Mucosa of rectum (tissue), 2 donors: Measurements from ENCODE around the gene RXRG.

Experiments used
- H3K27ac ChIP-seq, 2 donors: one replicate each; pipeline ENCODE4 v1.7.0; 2013; ENCODE audit warnings: inconsistent platforms in 2 of 2, low read depth in 2 of 2, low read length in 2 of 2
- H3K27me3 ChIP-seq, 2 donors: one replicate each; pipeline ENCODE4 v1.7.0; 2013; ENCODE audit warnings: low read length in 2 of 2; ENCODE audit not compliant: control insufficient read depth in 2 of 2, insufficient read depth in 2 of 2
- H3K36me3 ChIP-seq, 2 donors: one replicate each; pipeline ENCODE4 v1.7.0; 2013; ENCODE audit warnings: low read length in 2 of 2; ENCODE audit not compliant: control insufficient read depth in 2 of 2, insufficient read depth in 2 of 2
- H3K4me1 ChIP-seq, 2 donors: one replicate each; pipeline ENCODE4 v1.7.0; 2013; ENCODE audit warnings: low read length in 2 of 2, mild to moderate bottlenecking in 1 of 2; ENCODE audit not compliant: control insufficient read depth in 2 of 2, insufficient read depth in 2 of 2
- H3K4me3 ChIP-seq, 2 donors: one replicate each; pipeline ENCODE4 v1.7.0; 2013; ENCODE audit warnings: low read length in 2 of 2
- H3K9ac ChIP-seq, 2 donors: one replicate each; pipeline ENCODE4 v1.7.0; 2013; ENCODE audit warnings: low read length in 2 of 2, low read depth in 1 of 2, mild to moderate bottlenecking in 1 of 2
- H3K9me3 ChIP-seq, 2 donors: one replicate each; pipeline ENCODE4 v1.7.0; 2013; ENCODE audit warnings: low read length in 2 of 2; ENCODE audit not compliant: control insufficient read depth in 2 of 2
- donor health status: healthy.
- donor health status: Normal muscosa, but diverticular disease.

The RXRG gene

DNA sequence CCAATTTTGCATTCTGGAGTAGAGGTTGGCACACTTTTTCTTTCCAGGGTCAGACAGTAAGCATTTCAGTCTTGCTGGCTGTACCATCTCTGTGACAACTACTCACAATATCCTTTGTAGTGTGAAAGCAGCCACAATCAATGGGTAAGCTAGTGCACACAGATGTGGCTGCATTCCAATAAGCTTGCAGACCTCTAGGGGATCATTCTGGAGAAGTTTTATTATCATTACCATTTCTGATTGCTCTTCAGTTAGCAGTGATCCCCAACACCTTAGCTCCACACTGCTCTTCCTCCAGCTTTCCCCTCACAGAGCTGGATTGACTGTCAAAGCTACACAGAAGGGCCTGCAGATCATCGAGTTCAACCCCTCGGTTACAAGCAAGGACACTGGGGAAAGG lies 9.1 kb downstream of the RXRG start:
- no peak overlapping the region for H3K9ac ChIP-seq
- no peaks in the 10 kb centered on the region for H3K27me3 ChIP-seq
- no peak overlapping the region for H3K27ac ChIP-seq
- no peak overlapping the region for H3K4me3 ChIP-seq
- H3K4me1 ChIP-seq: no peaks in the 10 kb centered on the region
- H3K9me3 ChIP-seq: no peaks in the 10 kb centered on the region
- no peaks in the 10 kb centered on the region for H3K36me3 ChIP-seq

- no peak overlapping the region for H3K27ac ChIP-seq
- no peaks in the 10 kb centered on the region for H3K9me3 ChIP-seq
- H3K4me1 ChIP-seq: no peaks in the 10 kb centered on the region
Measured at GRCh38 chr1:165434281-165434680, 10.6 kb downstream of the RXRG start.

GRCh38 chr1:165431079-165431478 lies 13.8 kb downstream of the RXRG start:
- no peak overlapping the region for H3K9ac ChIP-seq

More at GRCh38 chr1:165434281-165434680, 10.6 kb downstream of the RXRG start:
- H3K9ac ChIP-seq: no peak overlapping the region
- no peak overlapping the region for H3K4me3 ChIP-seq
- H3K36me3 ChIP-seq: no peaks in the 10 kb centered on the region
- no peaks in the 10 kb centered on the region for H3K27me3 ChIP-seq

GRCh38 chr1:165426745-165427144 lies 18.2 kb downstream of the RXRG start:
- Histone ChIP-seq H3K4me3 (no peak overlapping the region), H3K4me1 (peaks cover 0 to 3% of the 10 kb centered on the region in 2 donors), H3K27me3 (no peaks in the 10 kb centered on the region), H3K9ac (no peak overlapping the region), H3K36me3 (no peaks in the 10 kb centered on the region), H3K27ac (no peak overlapping the region), H3K9me3 (no peaks in the 10 kb centered on the region)

More at GRCh38 chr1:165431079-165431478, 13.8 kb downstream of the RXRG start:
- Histone ChIP-seq H3K27me3 (no peaks in the 10 kb centered on the region), H3K9me3 (no peaks in the 10 kb centered on the region), H3K36me3 (no peaks in the 10 kb centered on the region), H3K4me1 (no peaks in the 10 kb centered on the region), H3K27ac (no peak overlapping the region), H3K4me3 (no peak overlapping the region)

DNA sequence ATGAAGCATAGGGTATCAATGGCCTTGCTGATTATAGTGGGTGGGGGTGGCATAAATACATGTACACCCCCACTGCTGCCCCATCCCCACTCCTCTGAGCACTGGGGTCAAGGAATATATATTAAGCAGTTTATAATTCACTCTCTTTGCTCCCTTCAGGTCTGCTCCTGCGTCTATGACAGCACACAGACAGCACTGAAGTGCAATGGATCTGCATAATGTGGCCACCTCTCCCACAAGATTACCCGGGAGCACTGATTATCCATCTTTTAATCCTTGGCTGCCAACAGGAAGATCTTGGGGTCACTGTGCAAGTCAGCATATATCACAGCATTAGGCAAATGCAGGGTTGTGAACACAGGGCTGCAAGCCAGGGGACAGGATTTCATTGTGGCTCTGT lies 19.3 kb downstream of the RXRG start:
- no peaks in the 10 kb centered on the region for H3K36me3 ChIP-seq
- no peaks in the 10 kb centered on the region for H3K27me3 ChIP-seq
- no peaks in the 10 kb centered on the region for H3K9me3 ChIP-seq
- peaks cover 0 to 3% of the 10 kb centered on the region in 2 donors for H3K4me1 ChIP-seq
- H3K9ac ChIP-seq: no peak overlapping the region
- H3K27ac ChIP-seq: no peak overlapping the region
- no peak overlapping the region for H3K4me3 ChIP-seq

DNA sequence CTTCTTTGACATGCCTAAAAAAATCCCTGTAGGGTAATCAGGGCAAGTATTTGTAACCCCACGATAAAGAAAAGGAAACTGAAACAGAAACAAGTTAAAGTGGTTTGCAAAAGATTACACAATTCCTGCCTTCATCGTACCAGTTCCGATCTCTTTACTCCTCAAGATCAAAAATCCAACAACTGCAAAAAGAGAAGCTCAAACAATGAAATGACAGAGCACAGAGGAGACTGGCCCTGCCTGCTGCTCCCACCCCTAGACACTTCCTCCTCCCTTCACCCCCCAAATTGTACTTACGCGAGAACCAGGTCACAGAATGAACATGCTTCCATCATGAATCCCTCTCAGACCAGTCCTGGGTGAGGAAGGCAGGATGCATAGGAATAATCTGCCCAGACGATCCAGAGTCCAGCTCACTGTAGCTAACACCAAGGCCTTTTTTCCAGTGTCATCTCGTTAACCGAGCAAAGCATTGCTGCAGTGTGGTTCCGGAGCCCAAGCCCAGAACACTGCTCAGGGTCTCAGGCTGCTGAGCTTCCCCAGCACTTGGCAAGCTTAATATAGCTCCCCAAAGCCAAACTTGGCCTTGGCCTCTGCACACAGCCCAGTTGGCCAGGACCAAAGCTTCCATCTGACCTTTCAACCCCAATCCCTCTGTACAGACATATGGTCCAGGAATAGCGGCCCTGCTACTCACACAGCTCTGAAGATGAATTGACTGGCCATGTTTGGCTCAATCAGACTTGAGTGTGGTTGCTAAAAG lies 20.3 kb downstream of the RXRG start:
- H3K9me3 ChIP-seq: no peaks in the 10 kb centered on the region
- no peaks in the 10 kb centered on the region for H3K27me3 ChIP-seq
- H3K27ac ChIP-seq: peak overlapping the region; percentile 35 to 53
- no peak overlapping the region for H3K9ac ChIP-seq
- H3K36me3 ChIP-seq: no peaks in the 10 kb centered on the region
- peak overlapping the region in 1 of 2 donors; percentile 46 for H3K4me3 ChIP-seq
- H3K4me1 ChIP-seq: peaks cover 0 to 3% of the 10 kb centered on the region in 2 donors

- Histone ChIP-seq H3K9me3 (no peaks in the 10 kb centered on the region), H3K27ac (no peak overlapping the region), H3K36me3 (no peaks in the 10 kb centered on the region), H3K9ac (no peak overlapping the region), H3K27me3 (no peaks in the 10 kb centered on the region), H3K4me1 (peaks cover 0 to 3% of the 10 kb centered on the region in 2 donors), H3K4me3 (no peak overlapping the region)
Measured at GRCh38 chr1:165423136-165423535, 21.8 kb downstream of the RXRG start.

DNA sequence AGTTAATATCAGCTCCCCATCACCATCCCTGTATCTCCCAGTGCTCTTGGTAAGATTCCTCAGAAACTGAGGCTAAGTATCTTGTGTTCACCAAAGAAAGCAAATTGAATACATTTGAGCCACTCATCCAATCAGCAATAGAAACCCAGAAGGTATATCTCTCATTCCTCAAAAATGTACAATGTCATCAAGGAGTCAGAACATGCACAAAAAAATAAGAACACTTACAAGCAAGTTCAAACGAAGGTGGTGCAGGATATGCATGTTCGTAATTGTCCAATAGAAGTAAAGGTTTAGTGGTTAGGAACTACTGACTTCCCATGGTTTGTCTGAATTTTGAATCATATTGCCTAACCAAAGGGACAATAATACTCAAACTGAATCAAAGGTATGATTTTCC lies 24.3 kb downstream of the RXRG start:
- H3K4me1 ChIP-seq: peaks cover 0 to 3% of the 10 kb centered on the region in 2 donors
- no peaks in the 10 kb centered on the region for H3K9me3 ChIP-seq
- no peak overlapping the region for H3K9ac ChIP-seq
- H3K27me3 ChIP-seq: no peaks in the 10 kb centered on the region
- no peaks in the 10 kb centered on the region for H3K36me3 ChIP-seq
- no peak overlapping the region for H3K27ac ChIP-seq
- no peak overlapping the region for H3K4me3 ChIP-seq

GRCh38 chr1:165419839-165420238 lies 25.1 kb downstream of the RXRG start:
- Histone ChIP-seq H3K27ac (no peak overlapping the region), H3K4me1 (peaks cover 0 to 3% of the 10 kb centered on the region in 2 donors), H3K36me3 (no peaks in the 10 kb centered on the region), H3K27me3 (no peaks in the 10 kb centered on the region), H3K9ac (no peak overlapping the region), H3K9me3 (no peaks in the 10 kb centered on the region), H3K4me3 (no peak overlapping the region)

DNA sequence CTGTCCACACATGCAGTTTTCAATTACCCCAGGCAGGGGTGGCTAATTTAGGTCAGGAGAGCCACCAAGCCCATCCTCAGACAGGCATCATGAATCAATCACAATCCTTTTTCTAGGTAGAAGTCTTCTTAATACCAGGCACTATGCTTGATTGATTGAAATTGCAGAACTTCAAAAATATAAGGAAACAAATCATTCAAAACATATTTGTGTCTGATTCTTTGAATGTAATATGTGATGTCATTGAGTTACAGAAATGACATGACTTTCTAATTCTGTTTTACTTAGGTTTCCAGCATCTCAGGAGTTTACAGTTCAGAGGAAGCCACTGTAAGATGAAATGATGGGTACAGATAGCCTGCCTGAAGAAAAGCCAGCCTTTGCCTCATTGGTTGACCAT lies 26.7 kb downstream of the RXRG start:
- Histone ChIP-seq H3K9ac (no peak overlapping the region), H3K27ac (no peak overlapping the region), H3K27me3 (no peaks in the 10 kb centered on the region), H3K4me3 (no peak overlapping the region), H3K36me3 (no peaks in the 10 kb centered on the region), H3K4me1 (peaks cover 0 to 3% of the 10 kb centered on the region in 2 donors), H3K9me3 (no peaks in the 10 kb centered on the region)
